SW 1271 (cell line): ENCODE results near the gene MSI2.
"Not testable (repeated sequence)": the region's sequence is repeated elsewhere in the genome, so short reads cannot be mapped to it uniquely, and the experiment has no call there.

ENCODE experiments used
- DNase-seq, 2 experiments: peaks; one replicate each; lab custom pipeline; 2025; lab: John Stamatoyannopoulos, UW

The MSI2 gene

DNA sequence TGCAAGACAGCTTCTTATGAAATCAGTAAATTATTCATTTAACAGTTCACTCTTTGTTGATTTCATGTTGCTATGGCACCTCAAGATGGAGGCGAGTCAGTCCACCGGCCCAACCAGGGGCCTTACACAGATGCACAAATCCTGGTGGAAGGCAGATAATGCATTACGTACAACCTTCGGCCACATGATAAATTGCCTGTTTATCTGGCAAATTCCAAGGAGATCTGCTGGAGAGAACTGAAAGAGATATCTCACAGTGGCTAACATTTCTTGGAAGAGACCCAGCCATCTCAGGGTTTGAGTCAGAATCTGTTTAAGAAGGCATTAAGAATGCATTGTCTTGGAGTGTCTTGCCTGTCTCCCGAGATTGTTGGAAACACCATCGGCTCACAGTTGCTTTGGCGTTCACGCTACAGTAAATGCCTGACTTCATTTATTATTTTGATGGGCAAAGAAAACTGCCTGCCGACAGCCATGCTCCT, 225.6 kb downstream of the MSI2 start:
- no peak for DNase-seq

DNA sequence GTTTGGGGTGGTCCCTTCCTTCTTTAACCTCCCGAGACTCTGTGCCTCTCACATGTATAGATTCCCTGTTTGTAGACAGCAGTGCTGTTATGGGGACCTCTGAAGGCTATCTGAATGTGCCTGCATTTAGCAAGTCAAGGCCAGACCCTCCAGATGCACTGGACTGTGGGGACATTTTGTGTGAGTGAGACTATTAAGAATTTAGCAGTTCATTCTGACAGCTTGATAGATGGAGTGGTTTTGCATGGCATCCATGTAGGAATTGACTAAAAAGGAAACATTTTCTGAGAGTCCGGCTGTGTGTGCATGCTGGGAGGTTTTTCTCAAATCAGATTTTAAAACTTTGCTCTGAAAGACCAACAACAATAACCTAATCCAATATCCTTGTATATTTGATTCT, 226.3 kb downstream of the MSI2 start:
- DNase-seq = no peak

DNA sequence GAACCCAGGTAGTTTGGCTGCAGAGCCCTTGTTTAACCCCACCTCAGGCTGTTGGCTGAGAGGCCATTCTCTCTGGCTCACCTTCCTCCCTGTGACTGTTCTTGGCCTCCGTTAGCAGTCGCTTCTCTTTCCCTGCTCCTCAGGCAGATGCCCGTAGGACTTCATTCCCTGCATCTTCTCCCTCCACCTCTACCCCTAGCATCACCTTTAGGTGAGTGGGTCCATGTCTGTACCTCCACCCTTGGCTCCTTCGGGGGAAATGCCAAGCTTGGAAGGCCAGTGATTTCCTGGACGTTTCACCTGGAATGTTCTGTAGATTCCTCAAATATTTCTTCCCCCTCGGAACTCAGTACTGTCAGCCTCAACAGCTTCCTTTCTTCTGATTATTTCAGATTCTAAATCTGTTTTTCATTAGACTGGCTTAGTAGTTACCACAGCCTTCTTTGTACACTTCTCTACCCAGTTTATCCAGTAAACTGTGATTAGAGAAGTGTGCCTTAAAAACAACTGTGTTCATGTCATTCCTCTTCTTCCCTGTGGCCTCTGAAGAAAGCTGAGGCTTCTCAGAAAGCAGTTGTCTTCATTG, 227.9 kb downstream of the MSI2 start:
- no peak for DNase-seq

DNA sequence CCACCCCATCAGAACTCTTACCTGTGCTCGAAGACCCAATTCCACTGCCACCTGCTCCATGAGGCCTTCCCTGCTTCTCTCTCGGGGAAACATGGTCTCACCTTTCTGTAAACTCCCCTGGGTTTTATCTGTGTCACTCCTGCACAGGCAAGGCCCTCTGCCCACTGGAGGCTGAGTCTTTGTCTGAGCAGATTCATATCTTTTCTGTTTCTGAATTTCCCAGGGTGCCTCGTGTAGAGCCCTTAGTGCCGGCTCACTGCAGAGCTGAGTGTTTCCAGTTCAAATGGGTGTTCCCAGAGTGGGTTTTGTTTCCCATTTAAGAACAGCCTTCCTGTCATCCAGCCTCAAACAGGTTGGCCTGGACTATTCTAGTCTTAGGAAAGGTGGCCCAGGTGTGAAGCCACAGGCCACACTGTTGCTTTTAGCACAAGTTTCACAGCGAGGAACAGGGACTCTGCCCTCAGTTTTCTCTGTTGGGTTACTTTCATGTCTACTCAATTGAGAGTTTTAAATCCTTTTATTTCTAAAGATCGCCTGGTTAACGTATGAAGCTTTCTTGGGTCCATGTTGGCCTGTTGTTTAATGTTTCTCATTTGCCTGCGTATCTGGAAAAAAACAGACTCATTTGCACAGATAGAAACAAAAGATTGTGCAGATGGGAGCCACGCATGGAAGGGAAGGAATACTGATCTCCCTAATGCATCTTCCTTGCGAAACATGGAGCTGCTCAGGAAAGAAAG, 228.7 kb downstream of the MSI2 start:
- no peak for DNase-seq

DNA sequence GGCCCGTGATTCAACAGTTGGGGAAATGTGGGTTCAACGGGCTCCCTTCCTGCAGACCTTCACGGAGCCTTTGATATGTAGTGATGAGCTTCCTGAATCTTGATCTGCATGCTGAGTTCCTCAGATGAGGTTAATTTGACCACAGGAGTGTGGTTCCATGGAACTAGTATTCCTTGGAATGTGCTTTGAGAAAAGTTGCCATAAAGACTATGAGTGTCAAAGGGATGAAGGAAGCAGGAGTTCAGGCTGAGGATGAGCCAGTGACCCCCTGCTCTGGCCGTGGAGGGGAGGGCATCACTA, 229.2 kb downstream of the MSI2 start:
- DNase-seq = no peak

DNA sequence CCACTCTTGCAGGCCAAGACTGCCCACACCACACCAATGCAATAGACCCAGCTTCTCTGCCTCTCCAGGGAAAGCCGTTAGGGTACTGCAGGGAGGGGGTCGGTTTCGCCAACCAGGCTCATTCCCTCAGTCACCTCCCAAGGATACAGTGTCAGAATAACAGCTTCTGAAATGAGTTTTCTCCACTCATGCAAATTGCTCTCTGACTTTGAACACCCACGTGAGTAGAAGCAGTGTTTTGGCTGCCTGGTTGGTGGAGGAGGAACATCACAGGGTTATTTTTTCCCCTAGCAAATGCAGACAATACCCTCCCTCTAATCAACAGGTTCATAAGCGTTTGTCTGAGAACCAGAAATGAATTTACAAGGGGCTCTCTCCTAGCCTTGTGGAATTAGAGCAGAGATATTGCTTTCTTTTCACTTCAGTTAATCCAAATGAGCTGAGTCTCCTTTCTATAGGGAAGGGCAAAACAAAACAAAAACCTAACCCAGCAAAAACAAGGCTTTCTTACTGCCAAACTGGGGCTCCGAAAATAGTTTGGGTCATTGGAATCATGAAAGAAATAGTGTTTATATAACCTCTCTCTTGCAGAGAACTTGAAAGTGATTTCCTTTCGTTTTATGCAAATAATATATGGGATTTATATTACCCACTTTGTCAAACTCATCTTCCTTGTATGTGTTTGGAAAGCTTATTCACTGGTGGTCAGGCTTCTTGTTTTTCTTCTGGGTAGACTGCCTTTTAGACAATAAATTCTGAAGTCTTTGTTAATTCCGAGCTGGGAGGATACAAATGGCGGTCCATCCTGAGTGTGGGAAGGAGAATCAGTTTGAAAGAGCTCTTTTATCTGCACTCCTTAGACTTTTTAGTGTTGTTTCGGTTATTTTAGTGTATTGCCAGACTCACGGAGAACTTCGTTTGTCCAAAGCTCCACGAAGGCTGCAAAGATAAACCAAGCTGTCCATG, 229.9 kb downstream of the MSI2 start:
- DNase-seq = no peak

DNA sequence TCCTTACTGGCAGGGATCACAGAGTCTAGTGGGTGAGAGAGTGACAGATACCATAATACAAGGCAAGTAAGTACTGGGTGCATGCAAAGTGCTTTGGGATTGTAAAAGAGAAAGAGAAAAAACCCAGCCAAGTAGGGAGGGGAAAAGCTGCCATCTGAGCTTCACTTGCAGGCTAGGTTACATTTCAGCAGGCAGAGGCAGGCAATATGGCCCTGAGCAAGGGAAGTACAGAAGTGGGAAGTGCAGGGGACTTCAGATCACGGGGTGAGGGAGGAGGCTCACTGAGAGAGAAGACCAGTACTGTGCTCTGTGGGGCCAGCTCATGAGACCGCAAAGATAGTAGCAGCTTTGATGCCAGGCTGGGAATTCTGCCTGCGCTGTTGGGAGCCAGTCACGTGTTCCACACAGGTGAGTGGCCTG, 230.6 kb downstream of the MSI2 start:
- no peak for DNase-seq

DNA sequence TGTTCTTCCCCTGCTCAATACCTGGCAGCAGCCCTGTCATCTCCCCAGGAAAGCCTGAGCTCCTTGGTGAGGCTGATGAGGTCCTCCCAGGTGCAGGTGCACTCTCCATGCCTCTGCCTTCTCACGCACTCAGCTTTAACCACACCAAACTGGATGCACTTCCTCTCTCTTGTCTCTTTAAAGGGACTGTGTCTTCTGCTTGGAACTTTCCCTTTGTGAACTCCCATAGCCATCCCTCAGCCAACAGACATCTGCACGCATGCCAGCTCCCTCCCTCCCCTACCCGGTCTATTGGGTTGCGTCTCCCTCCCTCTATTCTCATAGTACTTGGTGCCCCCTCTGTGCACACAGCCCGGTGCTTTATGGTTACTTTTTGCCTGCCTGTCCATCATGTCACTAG, 231.2 kb downstream of the MSI2 start:
- DNase-seq = no peak

DNA sequence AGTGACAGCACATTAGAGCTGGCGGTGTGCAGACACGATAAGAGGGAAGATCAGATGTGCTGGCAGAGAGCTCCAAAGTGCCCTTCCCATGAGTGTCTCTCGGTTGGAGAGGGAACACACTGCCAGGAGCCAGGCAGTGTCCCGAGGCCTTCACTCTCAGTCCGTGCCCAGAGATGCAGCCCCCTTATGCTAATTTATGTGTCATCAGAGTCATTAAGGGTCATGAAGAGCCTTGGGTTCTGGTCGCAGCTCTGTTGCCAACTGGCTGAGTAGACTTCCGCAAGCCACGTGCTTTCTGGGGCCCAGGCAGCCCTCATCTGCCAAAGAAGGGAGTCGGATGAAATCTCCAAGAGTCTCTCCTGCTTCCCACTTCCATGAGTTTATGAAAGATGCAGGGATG, 232.5 kb downstream of the MSI2 start:
- DNase-seq = no peak

DNA sequence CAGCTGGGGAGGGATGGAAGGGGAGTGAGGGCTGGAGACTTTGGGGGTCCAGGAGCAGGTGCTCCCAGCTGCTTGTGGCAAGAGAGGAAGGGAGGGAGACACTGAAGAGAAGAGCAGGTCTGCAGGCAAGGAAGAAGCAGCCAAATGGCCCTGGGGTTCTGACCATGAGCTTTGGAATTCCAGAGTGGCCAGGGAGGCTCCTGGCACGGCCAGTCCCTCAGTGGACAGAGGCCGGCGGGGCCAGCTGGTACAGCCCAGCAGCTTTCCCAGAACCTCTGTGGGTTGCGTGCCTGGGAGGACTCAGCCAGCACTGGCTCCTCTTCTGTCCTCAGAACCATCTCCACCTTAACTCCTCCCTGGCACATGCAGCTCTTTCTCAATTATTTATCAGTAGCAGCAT, 233.0 kb downstream of the MSI2 start:
- no peak for DNase-seq

DNA sequence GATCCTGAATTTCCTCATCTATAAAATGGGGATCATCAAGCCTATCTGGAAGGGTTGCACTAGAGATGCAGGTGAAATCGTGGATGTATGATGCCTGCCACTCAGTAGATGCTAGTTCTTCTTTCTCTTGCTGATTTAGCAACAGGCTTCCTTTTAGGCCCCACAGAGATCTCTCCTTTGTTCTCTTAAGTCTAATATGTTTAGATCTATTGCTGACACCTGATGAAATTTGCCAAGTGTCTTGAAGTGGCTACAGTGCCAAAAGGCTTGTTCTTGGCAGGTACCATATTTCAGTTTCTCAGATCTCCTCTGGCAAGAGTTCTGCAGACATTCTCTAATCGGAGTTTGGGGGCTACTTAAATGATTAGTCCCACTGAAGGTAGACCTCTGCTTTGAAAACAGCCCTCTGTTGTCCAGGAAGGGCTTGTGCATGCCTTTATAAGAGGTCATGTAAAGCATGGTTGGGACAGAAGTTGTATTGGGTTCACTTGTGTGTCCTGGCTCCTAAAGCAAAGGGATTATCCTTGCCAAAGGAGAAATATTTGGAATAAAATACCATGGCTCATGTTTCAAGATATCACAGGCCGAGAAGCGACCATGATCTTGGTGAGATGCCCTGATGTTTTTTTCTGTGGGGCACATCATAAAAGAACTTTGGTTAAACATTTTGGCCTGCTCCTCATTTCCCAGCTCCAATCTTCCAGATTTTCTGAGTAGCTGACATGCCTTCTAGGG, 234.0 kb downstream of the MSI2 start:
- DNase-seq = no peak

DNA sequence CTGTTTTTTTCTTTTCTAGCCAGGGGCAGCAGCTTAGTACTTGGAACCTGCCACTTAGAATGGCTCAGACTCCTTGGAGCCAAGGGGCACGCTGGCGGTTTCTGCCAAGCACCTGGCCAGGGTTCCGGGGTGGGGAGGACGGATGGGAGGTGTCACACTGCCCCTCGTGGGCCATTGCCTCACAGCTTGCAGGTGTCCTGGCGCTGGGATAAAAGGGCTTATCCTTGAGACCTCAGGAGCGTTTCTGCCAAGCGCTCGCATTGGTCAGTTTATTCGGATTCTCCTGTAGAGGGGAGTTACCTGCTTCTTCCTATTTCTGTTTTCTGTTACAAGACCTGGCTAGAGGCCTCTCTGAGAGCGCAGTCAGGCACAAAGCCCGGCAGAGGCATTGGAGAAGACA, 234.6 kb downstream of the MSI2 start:
- DNase-seq = no peak

DNA sequence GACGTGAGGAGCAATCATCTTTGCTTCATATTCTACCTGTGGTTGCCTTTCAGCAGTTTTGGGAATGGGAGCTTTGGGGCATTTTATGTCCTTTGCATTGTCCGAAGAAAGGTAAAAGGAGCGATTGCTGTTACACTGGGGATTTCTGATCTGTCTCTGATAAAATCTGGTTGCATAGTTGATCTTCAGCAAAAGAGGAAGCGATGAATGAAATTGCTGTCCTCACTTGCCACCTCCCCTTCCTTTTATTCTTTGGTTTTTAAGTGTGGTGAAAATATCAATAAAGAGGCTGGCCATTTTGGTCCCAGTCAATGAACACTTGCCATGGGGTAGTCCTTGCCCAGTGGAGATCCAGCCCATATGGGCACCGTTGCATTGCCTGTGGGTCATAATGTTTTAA, 236.8 kb downstream of the MSI2 start:
- DNase-seq = no peak

DNA sequence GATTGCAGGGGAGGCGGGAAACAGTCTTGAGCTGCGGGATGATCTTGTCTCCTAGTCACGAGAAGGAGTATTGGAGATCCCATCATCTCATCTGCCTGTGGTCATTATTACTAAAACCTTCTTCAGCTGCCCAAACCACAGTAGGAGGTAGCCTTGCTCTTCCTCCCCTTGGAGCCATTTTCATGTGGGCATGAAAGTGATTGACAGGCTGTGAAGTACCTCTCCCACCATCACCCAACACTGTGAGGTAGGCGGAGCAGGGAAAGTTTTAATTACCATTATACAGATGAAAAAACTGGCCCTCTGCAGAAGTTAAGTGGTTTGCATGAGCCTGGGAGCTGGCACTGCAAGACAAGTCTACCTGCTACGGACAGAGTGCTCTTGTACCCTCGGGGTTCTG, 237.3 kb downstream of the MSI2 start:
- DNase-seq = no peak

DNA sequence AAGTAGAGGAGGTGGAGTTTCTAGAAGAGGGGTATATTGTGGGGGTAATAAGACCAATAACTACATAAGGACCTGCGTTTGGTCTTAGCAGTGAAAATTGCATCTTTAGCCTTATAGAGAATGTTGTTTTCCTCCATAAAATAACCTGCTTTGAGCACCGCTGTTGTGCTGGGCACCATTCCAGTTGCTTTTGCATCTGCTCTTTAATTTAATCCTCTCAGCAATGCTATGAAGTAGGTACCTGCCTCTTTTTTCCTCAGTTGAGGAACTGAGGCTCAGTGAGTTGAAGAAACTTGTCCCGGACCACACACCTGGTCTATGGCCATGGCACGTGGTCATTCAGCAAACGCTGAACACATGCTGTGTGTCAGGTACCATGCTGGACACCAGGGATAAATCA, 238.1 kb downstream of the MSI2 start:
- DNase-seq = no peak

DNA sequence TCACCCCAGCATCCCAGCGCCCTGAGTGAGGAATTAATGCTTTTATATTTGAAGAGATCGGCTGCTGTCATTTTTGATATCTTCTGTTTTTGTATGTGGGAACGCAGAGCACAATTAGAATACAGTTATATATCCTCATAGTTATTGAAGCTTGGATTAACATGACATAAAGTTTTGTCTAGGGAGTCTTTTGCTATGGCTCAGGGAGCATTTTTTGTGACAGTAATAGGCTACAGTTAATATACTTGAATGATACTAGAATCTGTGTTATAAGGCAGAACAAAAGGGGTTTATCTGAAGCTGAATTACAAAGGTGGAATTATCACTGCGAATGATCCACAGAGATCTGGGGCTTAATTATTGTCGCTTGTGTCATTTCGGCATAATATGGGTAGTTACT, 239.4 kb downstream of the MSI2 start:
- no peak for DNase-seq

DNA sequence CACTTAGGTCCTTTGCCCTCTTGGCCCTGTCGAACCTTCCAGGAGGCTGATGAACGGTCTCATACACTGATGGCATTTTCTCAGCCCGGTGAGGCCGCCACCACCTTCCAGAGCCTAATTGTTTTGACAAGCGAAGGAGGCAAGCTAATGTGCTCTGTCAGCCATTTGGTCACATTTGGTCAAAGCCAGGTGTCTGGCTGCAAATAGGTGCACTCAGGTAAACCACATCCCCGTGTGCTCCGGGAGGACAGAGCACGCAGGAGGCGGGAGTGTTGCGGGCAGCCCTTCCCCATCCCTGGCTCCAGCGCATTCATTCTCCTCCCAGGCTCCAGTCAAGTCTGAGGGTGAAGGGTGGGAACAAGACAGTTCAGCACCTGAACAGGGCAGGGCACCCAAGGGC, 240.1 kb downstream of the MSI2 start:
- DNase-seq = no peak

DNA sequence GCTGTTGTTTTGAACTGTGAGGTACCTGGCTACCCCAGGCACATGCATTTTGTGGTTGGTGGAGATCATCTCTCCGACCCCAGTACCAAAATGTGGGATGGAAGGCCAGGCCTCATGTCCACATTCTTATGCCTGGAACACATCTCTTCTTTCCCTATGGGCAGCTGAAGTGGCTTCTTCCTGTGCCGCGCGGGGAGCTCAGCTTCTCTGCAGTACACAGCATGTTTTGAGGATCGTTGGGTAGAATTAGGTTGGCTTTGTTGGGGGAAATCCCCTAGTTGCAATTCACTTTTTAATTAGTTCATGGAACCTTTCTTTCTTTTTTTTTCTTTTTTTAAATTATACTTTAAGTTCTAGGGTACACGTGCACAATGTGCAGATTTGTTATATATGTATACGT, 242.1 kb downstream of the MSI2 start:
- no peak for DNase-seq

DNA sequence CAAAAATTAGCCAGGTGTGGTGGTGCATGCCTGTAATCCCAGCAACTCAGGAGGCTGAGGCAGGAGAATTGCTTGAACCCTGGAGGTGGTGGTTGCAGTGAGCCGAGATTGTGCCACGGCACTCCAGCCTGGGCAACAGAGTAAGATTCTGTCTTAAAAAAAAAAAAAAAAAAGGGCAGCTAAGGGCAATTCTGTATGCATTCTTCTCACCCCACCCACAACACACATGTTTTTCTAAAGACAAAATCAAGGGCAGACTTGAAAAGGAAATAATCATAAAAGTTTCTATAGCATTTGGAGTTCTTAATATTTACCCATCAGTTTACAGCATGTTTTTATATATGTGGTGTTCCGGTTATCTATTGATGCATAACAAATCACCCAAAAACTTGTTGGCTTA, 242.9 kb downstream of the MSI2 start:
- DNase-seq = not testable (repeated sequence)

DNA sequence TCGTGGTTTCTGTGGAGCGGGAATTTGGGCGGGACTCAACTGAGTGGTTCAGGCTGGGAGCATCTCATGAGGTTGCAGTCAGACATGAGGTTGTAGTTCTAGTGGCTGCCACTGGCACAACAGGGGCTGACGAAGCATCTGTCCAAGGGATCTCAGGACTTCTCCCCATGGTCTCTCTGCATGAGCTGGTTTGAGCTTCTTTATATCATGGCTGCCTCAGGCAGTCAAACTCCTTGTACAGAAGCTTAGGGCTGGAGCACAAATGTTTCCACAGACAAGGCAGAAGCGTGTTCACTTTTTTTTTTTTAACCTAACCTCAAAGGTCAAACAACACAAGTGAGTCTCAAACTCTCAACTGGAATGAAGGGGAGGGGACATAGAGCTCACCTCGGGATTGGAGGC, 243.3 kb downstream of the MSI2 start:
- no peak for DNase-seq

DNA sequence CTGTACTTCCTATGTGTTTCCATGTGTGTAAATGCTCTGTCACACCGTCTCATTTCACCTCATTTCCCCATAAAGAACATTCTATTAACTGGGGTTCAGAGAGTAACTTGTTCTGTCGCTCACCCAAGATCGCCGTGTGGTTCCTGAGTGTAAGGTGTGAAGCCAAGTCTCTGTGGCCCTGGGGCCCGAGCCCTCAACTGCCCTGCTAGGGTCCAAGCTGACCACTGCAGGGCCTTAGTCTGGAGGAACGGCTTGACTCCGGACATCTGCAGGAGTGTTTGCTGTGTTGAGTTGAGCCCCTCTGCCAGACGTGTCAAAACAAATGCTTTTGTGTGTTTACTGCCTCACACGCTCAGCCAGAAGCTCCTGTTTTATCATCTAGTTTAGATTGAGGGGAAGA, 244.7 kb downstream of the MSI2 start:
- DNase-seq = no peak

DNA sequence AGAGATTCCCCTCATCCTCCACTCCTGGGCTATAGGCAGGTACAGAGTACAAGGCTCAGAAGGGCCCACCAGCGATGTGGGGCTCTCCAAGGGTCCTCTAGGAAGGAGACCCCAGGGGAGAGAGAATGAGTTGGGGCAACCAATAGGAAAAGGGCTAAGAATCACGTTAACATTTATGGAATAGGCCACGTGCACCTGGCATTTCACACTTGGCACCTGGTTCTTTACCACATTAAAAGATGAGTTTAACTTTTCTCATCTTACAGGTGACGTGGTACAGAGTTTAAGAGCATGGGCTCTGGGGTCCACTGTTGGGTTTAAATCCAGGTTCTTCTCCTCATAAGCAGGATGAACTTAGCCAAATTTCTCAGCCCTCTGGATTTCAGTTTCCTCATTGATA, 245.7 kb downstream of the MSI2 start:
- DNase-seq = no peak
